PC-9 (cell line): Measurements from ENCODE around the gene INTS12. TPM values are rescaled to one million over a fixed set of nuclear protein-coding genes. Genes with fewer than 3 reads are reported as not detected.
"Not testable (repeated sequence)": the region's sequence is repeated elsewhere in the genome, so short reads cannot be mapped to it uniquely, and the experiment has no call there.

ENCODE experiments used
- BruUV-seq: library from RNA; stranded (reverse); fragments of 400-500 nt; replicated peaks from 2 replicates; lab custom pipeline; 2021; lab: Mats Ljungman, UMichigan
- CTCF ChIA-PET: fragments of 300-600 bp; sonication (Branson Sonifier 250); formaldehyde crosslinking; loops from one replicate; lab custom pipeline; 2022; ENCODE audit warnings: antibody characterized with exemption; lab: Charles Lee
- POLR2A ChIA-PET: fragments of 300-600 bp; sonication (Branson Sonifier 250); formaldehyde crosslinking; loops from one replicate; lab custom pipeline; 2022; ENCODE audit warnings: antibody characterized with exemption; ENCODE audit not compliant: unreplicated experiment; lab: Charles Lee
- DNase-seq, 2 experiments: peaks; one replicate each; pipeline versions ENCODE4 v3.0.0 to v3.0.0-alpha.2; 2015 to 2022; ENCODE audit warnings: mixed read lengths in 1 of 2
- H2AFZ ChIP-seq: fragments of 200-600 bp; sonication (generic); 2 replicates; pipeline ENCODE4 v1.8.1; 2017; ENCODE audit warnings: antibody characterized with exemption
- H3F3A ChIP-seq: fragments of 200-600 bp; sonication (generic); 2 replicates; pipeline ENCODE4 v1.8.1; 2017; ENCODE audit warnings: antibody characterized with exemption, mild to moderate bottlenecking, low read depth; ENCODE audit not compliant: insufficient read depth
- H3K27ac ChIP-seq: fragments of 200-600 bp; sonication (generic); 2 replicates; pipeline ENCODE4 v1.6.1; 2016; ENCODE audit warnings: mixed run types
- H3K27me3 ChIP-seq: fragments of 200-600 bp; sonication (generic); 2 replicates; pipeline ENCODE4 v1.6.1; 2016; ENCODE audit warnings: low read depth, mixed run types; ENCODE audit not compliant: insufficient read depth
- H3K36me3 ChIP-seq: fragments of 200-600 bp; sonication (generic); 2 replicates; pipeline ENCODE4 v1.6.1; 2016; ENCODE audit warnings: low read depth, mixed run types
- H3K4me1 ChIP-seq: fragments of 200-600 bp; sonication (generic); replicated peaks from 2 replicates; pipeline ENCODE4 v1.6.1; 2016; ENCODE audit warnings: mixed run types; ENCODE audit not compliant: insufficient read depth
- H3K4me2 ChIP-seq: fragments of 200-600 bp; sonication (generic); 2 replicates; pipeline ENCODE4 v1.6.1; 2017; ENCODE audit warnings: mixed run types
- H3K4me3 ChIP-seq: fragments of 200-600 bp; sonication (generic); 2 replicates; pipeline ENCODE4 v1.6.1; 2016; ENCODE audit warnings: mixed run types
- H3K79me2 ChIP-seq: fragments of 200-600 bp; sonication (generic); 2 replicates; pipeline ENCODE4 v1.6.1; 2017; ENCODE audit warnings: low read depth, mixed run types
- H3K9me2 ChIP-seq: fragments of 200-600 bp; sonication (generic); 2 replicates; pipeline ENCODE4 v1.8.1; 2017; ENCODE audit warnings: mild to moderate bottlenecking; ENCODE audit not compliant: insufficient read depth
- H3K9me3 ChIP-seq: fragments of 200-600 bp; sonication (generic); 2 replicates; pipeline ENCODE4 v1.8.1; 2016; ENCODE audit warnings: low read depth; ENCODE audit not compliant: insufficient read depth
- H4K20me1 ChIP-seq: fragments of 200-600 bp; sonication (generic); 2 replicates; pipeline ENCODE4 v1.8.1; 2017; ENCODE audit not compliant: insufficient read depth
- EZH2 ChIP-seq: fragments of 200-600 bp; sonication (generic); IDR thresholded peaks from 2 replicates; pipeline ENCODE4 v1.8.0; 2017; ENCODE audit warnings: antibody characterized with exemption, low read depth
- intact Hi-C: fragments of 100-400 bp; cut with micrococcal nuclease; formaldehyde crosslinking; loops from one replicate; pipeline ENCODE4 v1.10.0; 2022; ENCODE audit not compliant: unreplicated experiment
- total RNA-seq: library from RNA; stranded (reverse); gene quantifications from 2 replicates; pipeline ENCODE4 v1.2.3, GENCODE V29; 2021
- TF ChIP-seq, protein P1 (sequence below): fragments of 200-600 bp; sonication (generic); conservative IDR thresholded peaks from 2 replicates; pipeline ENCODE4 v1.6.1; 2017; ENCODE audit warnings: mixed run types, antibody characterized with exemption, mild to moderate bottlenecking, moderate library complexity

Gene INTS12
- total RNA-seq, 1 experiment from 2014 or later: 10.3 TPM

GRCh38 chr4:105751718-105752299 is 43.3 kb upstream of the INTS12 start:
- CTCF ChIA-PET: no interaction called here
- no peak overlapping the region for H2AFZ ChIP-seq
- no peaks in the 10 kb centered on the region for H3K9me3 ChIP-seq
- BruUV-seq: no TSS peak
- no peaks in the 10 kb centered on the region for H3K79me2 ChIP-seq
- no peak overlapping the region for H3K27ac ChIP-seq
- no peaks in the 10 kb centered on the region for H3K9me2 ChIP-seq
- H4K20me1 ChIP-seq: no peaks in the 10 kb centered on the region
- DNase-seq: no peak
- H3K4me1 ChIP-seq: no peaks in the 10 kb centered on the region
- H3F3A ChIP-seq: no peaks in the 10 kb centered on the region
- no peak overlapping the region for H3K4me2 ChIP-seq
- H3K4me3 ChIP-seq: no peak overlapping the region
- POLR2A ChIA-PET: no interaction called here
- no peak for TF ChIP-seq EZH2
- TF ChIP-seq, protein P1, sequence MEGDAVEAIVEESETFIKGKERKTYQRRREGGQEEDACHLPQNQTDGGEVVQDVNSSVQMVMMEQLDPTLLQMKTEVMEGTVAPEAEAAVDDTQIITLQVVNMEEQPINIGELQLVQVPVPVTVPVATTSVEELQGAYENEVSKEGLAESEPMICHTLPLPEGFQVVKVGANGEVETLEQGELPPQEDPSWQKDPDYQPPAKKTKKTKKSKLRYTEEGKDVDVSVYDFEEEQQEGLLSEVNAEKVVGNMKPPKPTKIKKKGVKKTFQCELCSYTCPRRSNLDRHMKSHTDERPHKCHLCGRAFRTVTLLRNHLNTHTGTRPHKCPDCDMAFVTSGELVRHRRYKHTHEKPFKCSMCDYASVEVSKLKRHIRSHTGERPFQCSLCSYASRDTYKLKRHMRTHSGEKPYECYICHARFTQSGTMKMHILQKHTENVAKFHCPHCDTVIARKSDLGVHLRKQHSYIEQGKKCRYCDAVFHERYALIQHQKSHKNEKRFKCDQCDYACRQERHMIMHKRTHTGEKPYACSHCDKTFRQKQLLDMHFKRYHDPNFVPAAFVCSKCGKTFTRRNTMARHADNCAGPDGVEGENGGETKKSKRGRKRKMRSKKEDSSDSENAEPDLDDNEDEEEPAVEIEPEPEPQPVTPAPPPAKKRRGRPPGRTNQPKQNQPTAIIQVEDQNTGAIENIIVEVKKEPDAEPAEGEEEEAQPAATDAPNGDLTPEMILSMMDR: no peak
- no peaks in the 10 kb centered on the region for H3K36me3 ChIP-seq
- no peaks in the 10 kb centered on the region for H3K27me3 ChIP-seq
- intact Hi-C loops: no loop called here

- ChIA-PET CTCF (no interaction called here), POLR2A (no interaction called here)
- Histone ChIP-seq H3K27ac (no peak overlapping the region), H3K27me3 (no peaks in the 10 kb centered on the region), H4K20me1 (no peaks in the 10 kb centered on the region), H3K4me3 (no peak overlapping the region), H3K9me2 (no peaks in the 10 kb centered on the region), H3K9me3 (no peaks in the 10 kb centered on the region), H3F3A (no peaks in the 10 kb centered on the region), H3K4me2 (no peak overlapping the region), H3K79me2 (no peaks in the 10 kb centered on the region), H2AFZ (no peak overlapping the region), H3K4me1 (no peaks in the 10 kb centered on the region), H3K36me3 (no peaks in the 10 kb centered on the region)
- no peak for TF ChIP-seq EZH2
- TF ChIP-seq, protein P1: no peak
- DNase-seq: no peak
- BruUV-seq: no TSS peak
- intact Hi-C loops: no loop called here
Measured at GRCh38 chr4:105748222-105748621, 39.7 kb upstream of the INTS12 start.

GRCh38 chr4:105741548-105741947 is 33.1 kb upstream of the INTS12 start:
- DNase-seq: no peak
- no peaks in the 10 kb centered on the region for H3K27me3 ChIP-seq
- no peak overlapping the region for H3K4me3 ChIP-seq
- no peaks in the 10 kb centered on the region for H3K4me1 ChIP-seq
- no peaks in the 10 kb centered on the region for H3F3A ChIP-seq
- ChIA-PET CTCF (no interaction called here), POLR2A (no interaction called here)
- H3K79me2 ChIP-seq: no peaks in the 10 kb centered on the region
- H3K9me3 ChIP-seq: no peaks in the 10 kb centered on the region
- no peak overlapping the region for H2AFZ ChIP-seq
- TF ChIP-seq, protein P1: no peak
- TF ChIP-seq EZH2: no peak
- H3K36me3 ChIP-seq: no peaks in the 10 kb centered on the region
- H3K27ac ChIP-seq: no peak overlapping the region
- intact Hi-C loops: no loop called here
- H3K4me2 ChIP-seq: no peak overlapping the region
- no peaks in the 10 kb centered on the region for H4K20me1 ChIP-seq
- no TSS peak for BruUV-seq
- no peaks in the 10 kb centered on the region for H3K9me2 ChIP-seq

- POLR2A ChIA-PET, DNase-seq, BruUV-seq, H3K9me2 ChIP-seq, H3F3A ChIP-seq, H3K27ac ChIP-seq, H4K20me1 ChIP-seq, H3K36me3 ChIP-seq, H3K4me1 ChIP-seq, CTCF ChIA-PET, intact Hi-C loops, H3K27me3 ChIP-seq, H3K4me3 ChIP-seq, H3K4me2 ChIP-seq, H2AFZ ChIP-seq, H3K79me2 ChIP-seq, H3K9me3 ChIP-seq: not testable (repeated sequence)
Measured at GRCh38 chr4:105735217-105735616, 26.7 kb upstream of the INTS12 start.

DNA sequence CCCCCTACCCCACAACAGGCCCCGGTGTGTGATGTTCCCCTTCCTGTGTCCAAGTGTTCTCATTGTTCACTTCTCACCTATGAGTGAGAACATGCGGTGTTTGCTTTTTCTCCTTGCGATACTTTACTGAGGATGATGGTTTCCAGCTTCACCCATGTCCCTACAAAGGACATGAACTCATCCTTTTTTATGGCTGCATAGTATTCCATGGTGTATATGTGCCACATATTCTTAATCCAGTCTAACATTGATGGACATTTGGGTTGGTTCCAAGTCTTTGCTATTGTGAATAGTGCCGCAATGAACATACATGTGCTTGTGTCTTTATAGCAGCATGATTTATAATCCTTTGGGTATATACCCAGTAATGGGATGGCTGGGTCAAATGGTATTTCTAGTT is 21.4 kb upstream of the INTS12 start:
- intact Hi-C loops, H3K27ac ChIP-seq, H4K20me1 ChIP-seq, H3K4me3 ChIP-seq, H3K4me2 ChIP-seq, BruUV-seq, H3F3A ChIP-seq, H3K27me3 ChIP-seq, H3K9me3 ChIP-seq, H2AFZ ChIP-seq, H3K36me3 ChIP-seq, DNase-seq, H3K9me2 ChIP-seq, H3K79me2 ChIP-seq, POLR2A ChIA-PET, CTCF ChIA-PET, H3K4me1 ChIP-seq: not testable (repeated sequence)
